Liver (tissue), 9 donors: ENCODE measurements around the gene PLXNB2. TPM values are rescaled to one million over a fixed set of nuclear protein-coding genes. Genes with fewer than 3 reads are reported as not detected.

Experiments
- DNase-seq: peaks from one replicate; pipeline ENCODE4 v3.0.0-alpha.2; 2017; ENCODE audit warnings: low spot score
- H3K27ac ChIP-seq, 2 donors: one replicate each; pipeline ENCODE4 v1.7.0; 2013; ENCODE audit warnings: inconsistent platforms in 2 of 2, low read length in 2 of 2, control low read depth in 1 of 2, low read depth in 1 of 2, mild to moderate bottlenecking in 1 of 2
- H3K27me3 ChIP-seq, 4 donors: one replicate each; pipeline versions ENCODE4 v1.6.1 to v1.7.0; 2013; ENCODE audit warnings: low read length in 3 of 4, inconsistent platforms in 1 of 4, mild to moderate bottlenecking in 1 of 4, moderate library complexity in 1 of 4; ENCODE audit not compliant: control insufficient read depth in 4 of 4, insufficient read depth in 4 of 4
- H3K36me3 ChIP-seq, 4 donors: one replicate each; pipeline versions ENCODE4 v1.6.1 to v1.7.0; 2013; ENCODE audit warnings: low read length in 3 of 4, mild to moderate bottlenecking in 3 of 4, low read depth in 1 of 4, moderate library complexity in 1 of 4; ENCODE audit not compliant: control insufficient read depth in 4 of 4, insufficient read depth in 3 of 4
- H3K4me1 ChIP-seq, 4 donors: one replicate each; pipeline versions ENCODE4 v1.6.1 to v1.7.0; 2013; ENCODE audit warnings: low read length in 3 of 4, mild to moderate bottlenecking in 3 of 4, moderate library complexity in 1 of 4; ENCODE audit not compliant: control insufficient read depth in 4 of 4, insufficient read depth in 4 of 4
- H3K4me3 ChIP-seq, 3 donors: one replicate each; pipeline versions ENCODE4 v1.6.1 to v1.7.0; 2013; ENCODE audit warnings: low read length in 3 of 3, control low read depth in 1 of 3, low read depth in 1 of 3, mild to moderate bottlenecking in 1 of 3
- H3K9ac ChIP-seq, 2 donors: one replicate each; pipeline ENCODE4 v1.7.0; 2013; ENCODE audit warnings: low read length in 2 of 2, mild to moderate bottlenecking in 2 of 2, moderate library complexity in 2 of 2, control low read depth in 1 of 2, low read depth in 1 of 2
- H3K9me3 ChIP-seq, 4 donors: one replicate each; pipeline versions ENCODE4 v1.6.1 to v1.7.0; 2013; ENCODE audit warnings: low read length in 3 of 4; ENCODE audit not compliant: control insufficient read depth in 4 of 4
- ATF3 ChIP-seq: IDR thresholded peaks from 2 replicates; pipeline ENCODE4 v1.6.1; 2016; ENCODE audit warnings: antibody characterized with exemption
- EGR1 ChIP-seq, 2 donors: IDR thresholded peaks; 2 replicates each; pipeline ENCODE4 v1.6.1; 2016 to 2018; ENCODE audit warnings: antibody characterized with exemption in 2 of 2, low read depth in 2 of 2
- FOXA1 ChIP-seq: IDR thresholded peaks from 2 replicates; pipeline ENCODE4 v1.6.1; 2016; ENCODE audit warnings: antibody characterized with exemption
- GABPA ChIP-seq, 2 donors: IDR thresholded peaks in 1 of 2; conservative IDR thresholded peaks in 1 of 2; 2 replicates each; pipeline ENCODE4 v1.6.1; 2016; ENCODE audit warnings: antibody characterized with exemption in 2 of 2, mild to moderate bottlenecking in 1 of 2, moderate library complexity in 1 of 2
- HNF4A ChIP-seq, 2 donors: conservative IDR thresholded peaks; 2 replicates each; pipeline ENCODE4 v1.6.1; 2016; ENCODE audit warnings: antibody characterized with exemption in 2 of 2, mild to moderate bottlenecking in 2 of 2
- JUND ChIP-seq, 2 donors: IDR thresholded peaks; 2 replicates each; pipeline ENCODE4 v1.6.1; 2016; ENCODE audit warnings: antibody characterized with exemption in 2 of 2
- MAX ChIP-seq: IDR thresholded peaks from 2 replicates; pipeline ENCODE4 v1.6.1; 2016; ENCODE audit warnings: antibody characterized with exemption
- NR2F2 ChIP-seq: IDR thresholded peaks from 2 replicates; pipeline ENCODE4 v1.6.1; 2016; ENCODE audit warnings: antibody characterized with exemption
- RXRA ChIP-seq, 2 donors: IDR thresholded peaks; 2 replicates each; pipeline ENCODE4 v1.6.1; 2017 to 2018; ENCODE audit warnings: antibody characterized with exemption in 2 of 2, mild to moderate bottlenecking in 1 of 2
- SP1 ChIP-seq: IDR thresholded peaks from 2 replicates; pipeline ENCODE4 v1.6.1; 2018; ENCODE audit warnings: antibody characterized with exemption, mild to moderate bottlenecking
- WGBS: extraction: QIAGEN DNeasy Blood & Tissue Kit; methylation state at CpG from one replicate; pipeline ENCODE4 v1.1.7; 2013; 5-methylcytosine and 5-hydroxymethylcytosine counted together
- polyA plus RNA-seq, 2 donors: library from polyadenylated mRNA; stranded (reverse) in 1 of 2; unstranded in 1 of 2; fragments of 200-250 nt in 1 of 2; fragments of >200 nt in 1 of 2; fragmentation: Nextera tagmentation in 1 of 2; extraction: Ambion mirVana in 1 of 2; gene quantifications; one replicate each; pipeline versions ENCODE4 v1.2.1 to v1.2.3, GENCODE V29; 2013 to 2015
- total RNA-seq, 2 donors: library from RNA; depleted of rRNA; stranded (reverse); fragments of >200 nt; gene quantifications; one replicate each; pipeline ENCODE4 v1.2.3, GENCODE V29; 2014
- TF ChIP-seq, protein P1 (sequence below): fragments of 150-350 bp; IDR thresholded peaks from 2 replicates; pipeline ENCODE4 v1.5.1; 2017; ENCODE audit warnings: improper control_type of control experiment, low read depth, low read length; ENCODE audit not compliant: missing input control
- donor health status: healthy.
- donor health status: healthy.
- donor health status: healthy.
- donor health status: healthy.
- donor health status: healthy.

Gene PLXNB2
- total and polyA plus RNA-seq, 4 donors, result 28.8 to 95.7 (median 73.9) TPM

GRCh38 chr22:50298937-50299784 lies 8.3 kb downstream of the PLXNB2 start:
- WGBS, result 11% methylated on average over 59 of the region's 59 CpGs
- H3K4me1 ChIP-seq, result peaks cover 53 to 93% (median 78%) of the 10 kb centered on the region in 4 donors
- H3K9me3 ChIP-seq, result no peaks in the 10 kb centered on the region
- no peak overlapping the region for H3K9ac ChIP-seq
- H3K27me3 ChIP-seq, result no peaks in the 10 kb centered on the region
- no peaks in the 10 kb centered on the region for H3K36me3 ChIP-seq
- H3K4me3 ChIP-seq, result peak overlapping the region; percentile 23 to 84 (median 61)
- H3K27ac ChIP-seq, result peak overlapping the region; percentile 68 to 78
- DNase-seq, result peak; percentile 56
- TF ChIP-seq JUND (IDR thresholded peaks at IDR 0.05) (no peak), MAX (no peak), RXRA (IDR thresholded peaks at IDR 0.05) (peak in 1 of 2 donors; percentile 16)

DNA sequence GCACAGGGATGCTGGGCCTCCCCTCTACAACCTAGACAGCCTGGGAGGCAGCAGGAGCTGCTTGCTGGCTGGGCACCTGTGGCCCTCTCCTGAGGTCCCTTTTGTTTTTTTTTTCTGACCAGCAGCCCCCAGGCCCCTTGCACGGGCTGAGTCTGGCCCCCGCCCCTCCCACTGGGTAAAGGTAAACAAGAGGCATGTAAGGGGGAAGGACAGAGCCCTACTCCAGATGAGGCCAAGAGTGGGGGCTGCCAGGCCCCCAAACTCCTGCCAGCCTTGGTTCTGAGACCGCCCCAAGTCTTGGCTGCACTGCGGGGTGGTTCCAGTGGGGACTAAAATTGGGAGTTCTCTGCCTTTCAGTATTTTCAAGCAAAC lies 9.2 kb downstream of the PLXNB2 start:
- H3K4me3 ChIP-seq, result peak overlapping the region in 1 of 3 donors; percentile 36

GRCh38 chr22:50297510-50298265 lies 9.8 kb downstream of the PLXNB2 start:
- H3K9ac ChIP-seq, result no peak overlapping the region
- TF ChIP-seq HNF4A (conservative IDR thresholded peaks at IDR 0.05) (peak in 1 of 2 donors; percentile 27), SP1 (no peak)
- peaks cover 55 to 93% (median 77%) of the 10 kb centered on the region in 4 donors for H3K4me1 ChIP-seq
- no peaks in the 10 kb centered on the region for H3K27me3 ChIP-seq
- peak overlapping the region; percentile 31 to 70 for H3K27ac ChIP-seq
- H3K36me3 ChIP-seq, result no peaks in the 10 kb centered on the region
- 38% methylated on average over 20 of the region's 20 CpGs for WGBS
- no peaks in the 10 kb centered on the region for H3K9me3 ChIP-seq
- no peak for DNase-seq
- peak overlapping the region in 2 of 3 donors; percentile 12 to 36 for H3K4me3 ChIP-seq

More for the DNA sequence above, 9.2 kb downstream of the PLXNB2 start:
- no peak for DNase-seq
- TF ChIP-seq FOXA1 (no peak), SP1 (no peak), MAX (no peak), NR2F2 (no peak), EGR1 (IDR thresholded peaks at IDR 0.05; ENCODE audit: low read depth in 2 of 2) (no peak), ATF3 (no peak), GABPA (IDR thresholded peaks at IDR 0.05 in 1 of 2, conservative IDR thresholded peaks at IDR 0.05 in 1 of 2) (no peak), HNF4A (conservative IDR thresholded peaks at IDR 0.05) (no peak), JUND (IDR thresholded peaks at IDR 0.05) (no peak)
- TF ChIP-seq, protein P1, sequence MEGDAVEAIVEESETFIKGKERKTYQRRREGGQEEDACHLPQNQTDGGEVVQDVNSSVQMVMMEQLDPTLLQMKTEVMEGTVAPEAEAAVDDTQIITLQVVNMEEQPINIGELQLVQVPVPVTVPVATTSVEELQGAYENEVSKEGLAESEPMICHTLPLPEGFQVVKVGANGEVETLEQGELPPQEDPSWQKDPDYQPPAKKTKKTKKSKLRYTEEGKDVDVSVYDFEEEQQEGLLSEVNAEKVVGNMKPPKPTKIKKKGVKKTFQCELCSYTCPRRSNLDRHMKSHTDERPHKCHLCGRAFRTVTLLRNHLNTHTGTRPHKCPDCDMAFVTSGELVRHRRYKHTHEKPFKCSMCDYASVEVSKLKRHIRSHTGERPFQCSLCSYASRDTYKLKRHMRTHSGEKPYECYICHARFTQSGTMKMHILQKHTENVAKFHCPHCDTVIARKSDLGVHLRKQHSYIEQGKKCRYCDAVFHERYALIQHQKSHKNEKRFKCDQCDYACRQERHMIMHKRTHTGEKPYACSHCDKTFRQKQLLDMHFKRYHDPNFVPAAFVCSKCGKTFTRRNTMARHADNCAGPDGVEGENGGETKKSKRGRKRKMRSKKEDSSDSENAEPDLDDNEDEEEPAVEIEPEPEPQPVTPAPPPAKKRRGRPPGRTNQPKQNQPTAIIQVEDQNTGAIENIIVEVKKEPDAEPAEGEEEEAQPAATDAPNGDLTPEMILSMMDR, result no peak
- Histone ChIP-seq H3K27me3 (no peaks in the 10 kb centered on the region), H3K36me3 (no peaks in the 10 kb centered on the region), H3K4me1 (peaks cover 52 to 93% (median 76%) of the 10 kb centered on the region in 4 donors), H3K27ac (peak overlapping the region; percentile 16 to 31), H3K9ac (no peak overlapping the region), H3K9me3 (no peaks in the 10 kb centered on the region)
- WGBS, result 54% methylated on average over 4 of the region's 4 CpGs
